ENCODE results near the gene ZFP36L2. TPM values are rescaled to one million over a fixed set of nuclear protein-coding genes. Genes with fewer than 3 reads are reported as not detected.

Gene ZFP36L2
- total RNA-seq, 5 donors from 2014 or later (not counting 1 experiment from before 2014, with no cell fraction given) = 329 to 974 (median 377) TPM

- POLR2A ChIA-PET = interaction anchor here in 1 of 2 donors (0.7 kb wide), 2 partner anchors 27 to 41 kb away, joined by 4 to 5 read pairs; no protein-coding TSS in a partner anchor
- Mint-ChIP-seq H3K36me3 (peaks cover 9% of the 10 kb centered on the region), H3K27me3 (no peaks in the 10 kb centered on the region), H3K9me3 (no peaks in the 10 kb centered on the region), H3K4me1 (peaks cover 58 to 66% (median 65%) of the 10 kb centered on the region in 3 donors), H3K4me3 (no peak overlapping the region), H3K27ac (peak overlapping the region; percentile 65 to 97)
- ATAC-seq (replicated peaks in 1 of 4) (no peak), DNase-seq (no peak)
- H3K9me3 ChIP-seq = no peaks in the 10 kb centered on the region
- CTCF ChIA-PET = interaction anchor here (0.7 kb wide), 2 partner anchors 12 to 81 kb away, joined by 3 read pairs; no protein-coding TSS in a partner anchor
- H3K27ac ChIP-seq (ENCODE audit: low read length) = no peak overlapping the region
- no CpG with 5 or more reads among the region's 8 CpGs for WGBS (ENCODE audit: insufficient coverage)
- peaks cover 39 to 76% of the 10 kb centered on the region in 2 experiments for H3K4me1 ChIP-seq (ENCODE audit: control insufficient read depth in 1 of 2, extremely low read depth in 1 of 2, insufficient read depth in 2 of 2, low read length in 2 of 2)
- peaks cover 0 to 8% of the 10 kb centered on the region in 2 donors for H3K36me3 ChIP-seq (ENCODE audit: control insufficient read depth in 2 of 2, extremely low read depth in 1 of 2, insufficient read depth in 1 of 2, low read length in 1 of 2)
- H3K27me3 ChIP-seq (replicated peaks in 1 of 2; ENCODE audit: control insufficient read depth in 2 of 2, extremely low read depth in 1 of 2, insufficient read depth in 2 of 2, low read length in 1 of 2) = no peaks in the 10 kb centered on the region
- no peak overlapping the region for H3K4me3 ChIP-seq (ENCODE audit: control insufficient read depth in 1 of 2, extremely low read depth in 1 of 2, low read length in 1 of 2)
Measured at GRCh38 chr2:43216629-43217028, 9.8 kb downstream of the ZFP36L2 start.

GRCh38 chr2:43215673-43216255, 10.6 kb downstream of the ZFP36L2 start:
- Mint-ChIP-seq H3K27me3 (no peaks in the 10 kb centered on the region), H3K9me3 (no peaks in the 10 kb centered on the region), H3K27ac (peak overlapping the region; percentile 61), H3K4me1 (peaks cover 54 to 62% (median 61%) of the 10 kb centered on the region in 3 donors), H3K4me3 (no peak overlapping the region), H3K36me3 (peaks cover 4% of the 10 kb centered on the region)
- H3K4me3 ChIP-seq (ENCODE audit: control insufficient read depth in 1 of 2, extremely low read depth in 1 of 2, low read length in 1 of 2) = no peak overlapping the region
- DNase-seq = no peak
- 92% methylated on average over 4 of the region's 6 CpGs for WGBS (ENCODE audit: insufficient coverage)
- H3K27ac ChIP-seq (ENCODE audit: low read length) = no peak overlapping the region
- CTCF ChIA-PET = interaction anchor here in 1 of 2 donors (0.7 kb wide), 1 partner anchor 80 kb away, joined by 3 read pairs; no protein-coding TSS in a partner anchor
- H3K27me3 ChIP-seq (replicated peaks in 1 of 2; ENCODE audit: control insufficient read depth in 2 of 2, extremely low read depth in 1 of 2, insufficient read depth in 2 of 2, low read length in 1 of 2) = no peaks in the 10 kb centered on the region
- peaks cover 35 to 74% of the 10 kb centered on the region in 2 experiments for H3K4me1 ChIP-seq (ENCODE audit: control insufficient read depth in 1 of 2, extremely low read depth in 1 of 2, insufficient read depth in 2 of 2, low read length in 2 of 2)
- H3K36me3 ChIP-seq (ENCODE audit: control insufficient read depth in 2 of 2, extremely low read depth in 1 of 2, insufficient read depth in 1 of 2, low read length in 1 of 2) = no peaks in the 10 kb centered on the region
- no peak for ATAC-seq (replicated peaks in 1 of 4)
- H3K9me3 ChIP-seq = no peaks in the 10 kb centered on the region
- POLR2A ChIA-PET = interaction anchor here (0.6 to 1.1 kb wide), 5 partner anchors 12 to 91 kb away, joined by 3 to 11 read pairs (median 5); no protein-coding TSS in a partner anchor

GRCh38 chr2:43214253-43214652, 12.2 kb downstream of the ZFP36L2 start:
- H3K27ac Mint-ChIP-seq = peak overlapping the region in 1 of 2 donors; percentile 6
- Histone ChIP-seq H3K4me3 (ENCODE audit: control insufficient read depth in 1 of 2, extremely low read depth in 1 of 2, low read length in 1 of 2) (no peak overlapping the region), H3K36me3 (ENCODE audit: control insufficient read depth in 2 of 2, extremely low read depth in 1 of 2, insufficient read depth in 1 of 2, low read length in 1 of 2) (no peaks in the 10 kb centered on the region), H3K9me3 (no peaks in the 10 kb centered on the region), H3K4me1 (ENCODE audit: control insufficient read depth in 1 of 2, extremely low read depth in 1 of 2, insufficient read depth in 2 of 2, low read length in 2 of 2) (peaks cover 37 to 71% of the 10 kb centered on the region in 2 experiments), H3K27ac (ENCODE audit: low read length) (no peak overlapping the region), H3K27me3 (replicated peaks in 1 of 2; ENCODE audit: control insufficient read depth in 2 of 2, extremely low read depth in 1 of 2, insufficient read depth in 2 of 2, low read length in 1 of 2) (no peaks in the 10 kb centered on the region)
- CTCF ChIA-PET = interaction anchor here (0.7 kb wide), 5 partner anchors 17 to 235 kb away, joined by 3 to 7 read pairs (median 3); no protein-coding TSS in a partner anchor
- no peaks in the 10 kb centered on the region for H3K9me3 Mint-ChIP-seq
- POLR2A ChIA-PET = interaction anchor here in 1 of 2 donors (0.6 kb wide), 1 partner anchor 28 kb away, joined by 3 read pairs; no protein-coding TSS in a partner anchor
- H3K27me3 Mint-ChIP-seq = no peaks in the 10 kb centered on the region
- DNase-seq (no peak), ATAC-seq (replicated peaks in 1 of 4) (no peak)
- WGBS (ENCODE audit: insufficient coverage) = 94% methylated on average over 5 of the region's 5 CpGs
- H3K36me3 Mint-ChIP-seq = peaks cover 4% of the 10 kb centered on the region
- no peak overlapping the region for H3K4me3 Mint-ChIP-seq
- peaks cover 54 to 59% (median 59%) of the 10 kb centered on the region in 3 donors for H3K4me1 Mint-ChIP-seq

- no peaks in the 10 kb centered on the region for H3K27me3 Mint-ChIP-seq
- H3K4me1 Mint-ChIP-seq = peaks cover 49 to 52% (median 52%) of the 10 kb centered on the region in 3 donors
- no peaks in the 10 kb centered on the region for H3K9me3 Mint-ChIP-seq
- Histone ChIP-seq H3K4me1 (ENCODE audit: control insufficient read depth in 1 of 2, extremely low read depth in 1 of 2, insufficient read depth in 2 of 2, low read length in 2 of 2) (peaks cover 31 to 58% of the 10 kb centered on the region in 2 experiments), H3K4me3 (ENCODE audit: control insufficient read depth in 1 of 2, extremely low read depth in 1 of 2, low read length in 1 of 2) (no peak overlapping the region), H3K27me3 (replicated peaks in 1 of 2; ENCODE audit: control insufficient read depth in 2 of 2, extremely low read depth in 1 of 2, insufficient read depth in 2 of 2, low read length in 1 of 2) (no peaks in the 10 kb centered on the region), H3K36me3 (ENCODE audit: control insufficient read depth in 2 of 2, extremely low read depth in 1 of 2, insufficient read depth in 1 of 2, low read length in 1 of 2) (no peaks in the 10 kb centered on the region), H3K27ac (ENCODE audit: low read length) (no peak overlapping the region), H3K9me3 (no peaks in the 10 kb centered on the region)
- CTCF ChIA-PET = interaction anchor here (0.7 kb wide), 2 partner anchors 16 to 52 kb away, joined by 3 read pairs; no protein-coding TSS in a partner anchor
- ATAC-seq (replicated peaks in 1 of 4) = peak in 2 of 4 experiments; percentile 6 to 12
- H3K27ac Mint-ChIP-seq = peak overlapping the region; percentile 67 to 92
- H3K36me3 Mint-ChIP-seq = peaks cover 4% of the 10 kb centered on the region
- 95% methylated on average over 2 of the region's 3 CpGs for WGBS (ENCODE audit: insufficient coverage)
- no peak overlapping the region for H3K4me3 Mint-ChIP-seq
- peak in 1 of 35 experiments; percentile 41 for DNase-seq
- POLR2A ChIA-PET = interaction anchor here in 1 of 2 donors (0.6 to 0.7 kb wide), 2 partner anchors 9 to 17 kb away, joined by 4 to 5 read pairs; no protein-coding TSS in a partner anchor
Measured at GRCh38 chr2:43212931-43213330, 13.5 kb downstream of the ZFP36L2 start.

- no peak for DNase-seq
- peaks cover 48 to 52% (median 50%) of the 10 kb centered on the region in 3 donors for H3K4me1 Mint-ChIP-seq
- peak overlapping the region; percentile 67 to 92 for H3K27ac Mint-ChIP-seq
- ATAC-seq (replicated peaks in 1 of 4) = peak in 1 of 4 experiments; percentile 3
- Histone ChIP-seq H3K4me1 (ENCODE audit: control insufficient read depth in 1 of 2, extremely low read depth in 1 of 2, insufficient read depth in 2 of 2, low read length in 2 of 2) (peaks cover 25 to 55% of the 10 kb centered on the region in 2 experiments), H3K27me3 (replicated peaks in 1 of 2; ENCODE audit: control insufficient read depth in 2 of 2, extremely low read depth in 1 of 2, insufficient read depth in 2 of 2, low read length in 1 of 2) (no peaks in the 10 kb centered on the region), H3K4me3 (ENCODE audit: control insufficient read depth in 1 of 2, extremely low read depth in 1 of 2, low read length in 1 of 2) (no peak overlapping the region), H3K9me3 (no peaks in the 10 kb centered on the region), H3K36me3 (ENCODE audit: control insufficient read depth in 2 of 2, extremely low read depth in 1 of 2, insufficient read depth in 1 of 2, low read length in 1 of 2) (no peaks in the 10 kb centered on the region), H3K27ac (ENCODE audit: low read length) (no peak overlapping the region)
- H3K36me3 Mint-ChIP-seq = peaks cover 4% of the 10 kb centered on the region
- WGBS (ENCODE audit: insufficient coverage) = 89% methylated on average over 11 of the region's 11 CpGs
- no peaks in the 10 kb centered on the region for H3K27me3 Mint-ChIP-seq
- H3K4me3 Mint-ChIP-seq = no peak overlapping the region
- no peaks in the 10 kb centered on the region for H3K9me3 Mint-ChIP-seq
- POLR2A ChIA-PET = no interaction called here
- CTCF ChIA-PET = interaction anchor here in 1 of 2 donors (1.2 kb wide), 1 partner anchor 32 kb away, joined by 3 read pairs; no protein-coding TSS in a partner anchor
Measured at GRCh38 chr2:43212216-43212835, 14.1 kb downstream of the ZFP36L2 start.
